ENCODE data around the gene HS1BP3.

The HS1BP3 gene

DNA sequence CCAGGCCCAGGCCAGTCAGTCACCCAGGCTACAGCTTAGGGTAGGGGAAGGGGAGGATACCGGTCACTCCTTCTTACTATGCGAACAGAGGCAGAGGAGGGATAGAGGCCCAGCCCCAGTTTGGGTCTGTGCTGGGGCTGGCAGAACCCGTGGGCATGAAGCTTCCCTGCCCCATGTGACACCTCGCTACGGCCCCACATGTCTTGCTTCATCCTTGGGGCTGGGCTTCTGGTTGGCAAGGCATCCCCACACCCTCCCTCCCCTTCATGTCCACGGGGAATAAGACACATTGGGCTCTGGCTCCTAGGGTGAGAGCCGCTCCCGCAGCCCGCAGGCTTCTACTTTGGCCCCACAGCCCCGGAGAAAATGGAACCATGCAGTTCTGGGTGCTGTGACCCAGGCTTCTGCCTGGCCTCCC is 32.4 kb downstream of the HS1BP3 start:
- Histone ChIP-seq H3K27ac (no peak overlapping the region), H3K36me3 (ENCODE audit: insufficient read depth) (no peaks in the 10 kb centered on the region), H3K9ac (no peak overlapping the region), H4K20me1 (ENCODE audit: insufficient read depth) (no peaks in the 10 kb centered on the region), H3K79me2 (ENCODE audit: insufficient read depth, low read depth) (no peaks in the 10 kb centered on the region), H3K4me1 (ENCODE audit: low read depth, poor library complexity, severe bottlenecking) (peaks cover 14% of the 10 kb centered on the region), H3K27me3 (ENCODE audit: insufficient read depth, low read depth) (no peaks in the 10 kb centered on the region), H3K4me2 (no peak overlapping the region), H2AFZ (ENCODE audit: low read depth) (no peak overlapping the region), H3K4me3 (IDR thresholded peaks at IDR 0.05; ENCODE audit: insufficient read depth, low read depth, low read length) (no peak overlapping the region)
- TF ChIP-seq, protein P1, sequence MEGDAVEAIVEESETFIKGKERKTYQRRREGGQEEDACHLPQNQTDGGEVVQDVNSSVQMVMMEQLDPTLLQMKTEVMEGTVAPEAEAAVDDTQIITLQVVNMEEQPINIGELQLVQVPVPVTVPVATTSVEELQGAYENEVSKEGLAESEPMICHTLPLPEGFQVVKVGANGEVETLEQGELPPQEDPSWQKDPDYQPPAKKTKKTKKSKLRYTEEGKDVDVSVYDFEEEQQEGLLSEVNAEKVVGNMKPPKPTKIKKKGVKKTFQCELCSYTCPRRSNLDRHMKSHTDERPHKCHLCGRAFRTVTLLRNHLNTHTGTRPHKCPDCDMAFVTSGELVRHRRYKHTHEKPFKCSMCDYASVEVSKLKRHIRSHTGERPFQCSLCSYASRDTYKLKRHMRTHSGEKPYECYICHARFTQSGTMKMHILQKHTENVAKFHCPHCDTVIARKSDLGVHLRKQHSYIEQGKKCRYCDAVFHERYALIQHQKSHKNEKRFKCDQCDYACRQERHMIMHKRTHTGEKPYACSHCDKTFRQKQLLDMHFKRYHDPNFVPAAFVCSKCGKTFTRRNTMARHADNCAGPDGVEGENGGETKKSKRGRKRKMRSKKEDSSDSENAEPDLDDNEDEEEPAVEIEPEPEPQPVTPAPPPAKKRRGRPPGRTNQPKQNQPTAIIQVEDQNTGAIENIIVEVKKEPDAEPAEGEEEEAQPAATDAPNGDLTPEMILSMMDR (conservative IDR thresholded peaks at IDR 0.05; ENCODE audit: low read depth, low read length): no peak

DNA sequence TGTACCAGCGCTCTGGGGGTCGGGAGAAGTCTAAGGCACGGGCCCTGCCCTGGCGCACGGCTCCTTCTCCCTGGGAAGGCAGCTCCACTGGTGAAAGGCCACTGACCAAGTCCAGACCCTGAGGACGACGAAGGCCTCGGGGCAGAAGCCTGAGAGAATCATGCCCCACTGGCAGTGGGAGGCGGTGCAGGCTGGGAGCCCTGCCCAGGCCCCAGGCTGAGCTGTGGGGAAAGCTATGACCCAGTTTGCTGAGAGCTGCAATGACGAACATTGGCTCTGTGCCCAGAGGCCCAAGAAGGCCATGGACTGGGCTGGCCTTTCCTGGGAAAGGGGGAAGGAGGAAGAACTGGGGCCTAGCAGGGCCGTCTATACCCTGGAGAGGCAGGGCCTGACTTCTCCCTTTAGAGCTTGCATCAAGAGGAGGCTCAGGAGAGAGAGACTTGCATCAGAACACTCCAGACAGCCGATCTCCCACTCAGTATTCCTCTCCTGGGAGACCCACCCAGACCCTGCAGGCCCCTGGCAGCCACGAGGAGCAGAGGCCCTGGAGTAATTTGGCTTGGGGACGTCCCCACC is 32.9 kb downstream of the HS1BP3 start:
- no peak overlapping the region for H3K27ac ChIP-seq
- no peaks in the 10 kb centered on the region for H3K27me3 ChIP-seq (ENCODE audit: insufficient read depth, low read depth)
- no peaks in the 10 kb centered on the region for H3K79me2 ChIP-seq (ENCODE audit: insufficient read depth, low read depth)
- no peak overlapping the region for H3K4me3 ChIP-seq (IDR thresholded peaks at IDR 0.05; ENCODE audit: insufficient read depth, low read depth, low read length)
- H4K20me1 ChIP-seq (ENCODE audit: insufficient read depth): no peaks in the 10 kb centered on the region
- no peak overlapping the region for H3K4me2 ChIP-seq
- H3K4me1 ChIP-seq (ENCODE audit: low read depth, poor library complexity, severe bottlenecking): peaks cover 14% of the 10 kb centered on the region
- no peaks in the 10 kb centered on the region for H3K36me3 ChIP-seq (ENCODE audit: insufficient read depth)
- TF ChIP-seq, protein P1 (conservative IDR thresholded peaks at IDR 0.05; ENCODE audit: low read depth, low read length): no peak; the same call in 1 of the 2 replicates
- no peak overlapping the region for H3K9ac ChIP-seq
- no peak overlapping the region for H2AFZ ChIP-seq (ENCODE audit: low read depth)

DNA sequence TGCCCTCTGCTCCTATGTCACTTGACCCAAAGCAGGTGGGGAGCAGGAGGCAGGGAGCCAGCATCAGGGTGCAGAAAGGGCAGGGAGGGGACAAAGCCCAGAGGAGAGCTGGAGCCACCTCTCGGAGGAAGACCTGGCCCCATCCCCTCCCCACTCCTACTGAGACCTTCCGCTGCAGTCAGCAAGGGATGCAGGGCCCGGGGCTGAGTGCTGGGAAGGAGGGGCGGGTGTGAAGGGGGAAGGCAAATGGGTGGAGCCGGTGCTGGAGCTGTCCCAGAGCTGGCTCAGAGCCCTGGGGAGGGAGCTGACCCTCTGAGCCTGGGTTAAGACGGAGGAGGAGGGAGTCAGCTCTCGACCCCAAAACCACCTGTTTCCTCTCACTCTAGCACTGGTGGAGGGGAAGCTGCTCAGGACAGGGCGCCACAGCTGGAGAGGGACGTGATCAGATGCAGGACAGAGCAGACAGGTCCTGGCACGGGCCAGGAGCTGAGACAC is 33.8 kb downstream of the HS1BP3 start:
- peaks cover 14% of the 10 kb centered on the region for H3K4me1 ChIP-seq (ENCODE audit: low read depth, poor library complexity, severe bottlenecking)
- no peak overlapping the region for H3K4me3 ChIP-seq (IDR thresholded peaks at IDR 0.05; ENCODE audit: insufficient read depth, low read depth, low read length)
- TF ChIP-seq, protein P1 (conservative IDR thresholded peaks at IDR 0.05; ENCODE audit: low read depth, low read length): no peak
- H3K27ac ChIP-seq: no peak overlapping the region
- no peaks in the 10 kb centered on the region for H3K36me3 ChIP-seq (ENCODE audit: insufficient read depth)
- no peak overlapping the region for H3K4me2 ChIP-seq
- H3K79me2 ChIP-seq (ENCODE audit: insufficient read depth, low read depth): no peaks in the 10 kb centered on the region
- H3K27me3 ChIP-seq (ENCODE audit: insufficient read depth, low read depth): no peaks in the 10 kb centered on the region
- no peak overlapping the region for H3K9ac ChIP-seq
- no peaks in the 10 kb centered on the region for H4K20me1 ChIP-seq (ENCODE audit: insufficient read depth)
- no peak overlapping the region for H2AFZ ChIP-seq (ENCODE audit: low read depth)

DNA sequence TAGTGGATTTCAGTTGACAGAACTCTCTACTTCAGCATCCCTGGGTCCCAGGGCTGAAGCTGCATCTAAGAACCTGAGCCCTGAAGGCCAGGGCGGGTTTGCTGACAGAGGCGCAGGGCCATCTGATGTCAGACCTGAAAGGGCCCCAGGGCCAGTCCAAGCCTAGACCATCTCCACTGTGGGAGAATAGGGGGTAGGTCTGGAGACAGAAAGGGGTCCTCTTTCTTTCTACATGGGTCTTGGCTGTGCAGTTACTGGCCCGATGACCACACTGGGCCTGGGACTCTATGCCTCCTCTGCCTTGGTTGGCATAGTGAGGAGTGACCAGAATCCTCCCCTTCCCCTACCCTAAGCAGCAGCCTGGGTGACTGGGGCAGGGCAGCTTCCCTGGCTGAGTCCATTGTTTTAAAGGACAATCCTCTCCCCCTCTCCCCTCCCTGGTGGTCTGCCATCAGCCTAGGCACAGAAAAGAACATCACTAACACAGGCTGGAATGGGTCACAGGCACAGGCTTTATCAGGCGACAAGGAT is 34.5 kb downstream of the HS1BP3 start:
- Histone ChIP-seq H3K9ac (no peak overlapping the region), H3K36me3 (ENCODE audit: insufficient read depth) (no peaks in the 10 kb centered on the region), H3K4me2 (no peak overlapping the region), H3K27me3 (ENCODE audit: insufficient read depth, low read depth) (no peaks in the 10 kb centered on the region), H3K4me1 (ENCODE audit: low read depth, poor library complexity, severe bottlenecking) (peaks cover 14% of the 10 kb centered on the region), H3K79me2 (ENCODE audit: insufficient read depth, low read depth) (no peaks in the 10 kb centered on the region), H2AFZ (ENCODE audit: low read depth) (no peak overlapping the region), H4K20me1 (ENCODE audit: insufficient read depth) (no peaks in the 10 kb centered on the region), H3K4me3 (IDR thresholded peaks at IDR 0.05; ENCODE audit: insufficient read depth, low read depth, low read length) (no peak overlapping the region), H3K27ac (no peak overlapping the region)
- TF ChIP-seq, protein P1 (conservative IDR thresholded peaks at IDR 0.05; ENCODE audit: low read depth, low read length): no peak

All from KMS-11 (cell line).